OCI-LY1 (cell line): ENCODE data around the gene VSTM4.

Experiments used
- H2AFZ ChIP-seq: fragments of 200-600 bp; sonication (generic), shearing (Covaris generic); 2 replicates; pipeline ENCODE4 v1.6.0; 2014; ENCODE audit warnings: antibody characterized with exemption, mild to moderate bottlenecking, low read length
- H3F3A ChIP-seq: fragments of 200-600 bp; sonication (generic), shearing (Covaris generic); 2 replicates; pipeline ENCODE4 v1.6.0; 2014; ENCODE audit warnings: mild to moderate bottlenecking, antibody characterized with exemption, low read length, moderate library complexity; ENCODE audit not compliant: insufficient read depth
- H3K27ac ChIP-seq: fragments of 200-600 bp; sonication (generic); 2 replicates; pipeline ENCODE4 v1.5.1; 2014; ENCODE audit warnings: low read length, mixed run types, mild to moderate bottlenecking, low read depth; ENCODE audit not compliant: poor library complexity, severe bottlenecking
- H3K27me3 ChIP-seq: fragments of 200-600 bp; sonication (generic); 2 replicates; pipeline ENCODE4 v1.6.0; 2014; ENCODE audit warnings: antibody characterized with exemption, mild to moderate bottlenecking, low read length, moderate library complexity; ENCODE audit not compliant: insufficient read depth
- H3K36me3 ChIP-seq: fragments of 200-600 bp; sonication (generic); 2 replicates; pipeline ENCODE4 v1.6.1; 2014; ENCODE audit warnings: mild to moderate bottlenecking, antibody characterized with exemption, low read length, moderate library complexity, mixed read lengths; ENCODE audit not compliant: insufficient read depth
- H3K4me1 ChIP-seq: fragments of 200-600 bp; sonication (generic); 2 replicates; pipeline ENCODE4 v1.5.1; 2014; ENCODE audit warnings: mild to moderate bottlenecking, low read length, moderate library complexity; ENCODE audit not compliant: insufficient read depth, severe bottlenecking
- H3K4me2 ChIP-seq: fragments of 200-600 bp; sonication (generic), shearing (Covaris generic); 2 replicates; pipeline ENCODE4 v1.6.1; 2014; ENCODE audit warnings: low read length
- H3K4me3 ChIP-seq: fragments of 200-600 bp; sonication (generic); 2 replicates; pipeline ENCODE4 v1.5.1; 2014; ENCODE audit warnings: low read length, low read depth, mild to moderate bottlenecking, mixed read lengths; ENCODE audit not compliant: poor library complexity, severe bottlenecking
- H3K79me2 ChIP-seq: fragments of 200-600 bp; shearing (Covaris generic); 2 replicates; pipeline ENCODE4 v1.6.1; 2016; ENCODE audit warnings: mixed run types, low read length, mixed read lengths; ENCODE audit not compliant: insufficient read depth
- H3K9ac ChIP-seq: fragments of 200-600 bp; sonication (generic), shearing (Covaris generic); 2 replicates; pipeline ENCODE4 v1.6.1; 2014; ENCODE audit warnings: mild to moderate bottlenecking, low read length, mixed read lengths
- H3K9me2 ChIP-seq: fragments of 200-600 bp; sonication (generic), shearing (Covaris generic); 2 replicates; pipeline ENCODE4 v1.6.1; 2014; ENCODE audit warnings: low read depth, mild to moderate bottlenecking, low read length, mixed read lengths
- H3K9me3 ChIP-seq: fragments of 200-600 bp; shearing (Covaris generic); 2 replicates; pipeline ENCODE4 v1.6.1; 2014; ENCODE audit warnings: low read length, mixed read lengths
- H4K20me1 ChIP-seq: fragments of 200-600 bp; sonication (generic), shearing (Covaris generic); 2 replicates; pipeline ENCODE4 v1.6.0; 2016; ENCODE audit warnings: mild to moderate bottlenecking, low read length; ENCODE audit not compliant: insufficient read depth
- CTCF ChIP-seq: fragments of 200-600 bp; sonication (generic), shearing (Covaris generic); IDR thresholded peaks from 2 replicates; pipeline ENCODE4 v1.5.1; 2017; ENCODE audit warnings: mild to moderate bottlenecking, antibody characterized with exemption, low read length, moderate library complexity, mixed read lengths
- EZH2 ChIP-seq: fragments of 200-600 bp; sonication (generic), shearing (Covaris generic); IDR thresholded peaks from 2 replicates; pipeline ENCODE4 v1.8.0; 2017; ENCODE audit warnings: borderline replicate concordance, mixed run types, mild to moderate bottlenecking, antibody characterized with exemption, low read length, moderate library complexity, mixed read lengths

The VSTM4 gene

GRCh38 chr10:49086889-49087288, 28.4 kb downstream of the VSTM4 start:
- Histone ChIP-seq H3K9me2 (no peaks in the 10 kb centered on the region), H3K79me2 (no peaks in the 10 kb centered on the region), H3K27me3 (no peaks in the 10 kb centered on the region; the same call in 1 of the 2 replicates), H3K4me2 (no peak overlapping the region), H3K9me3 (peaks cover 3% of the 10 kb centered on the region; the same call in 1 of the 2 replicates), H2AFZ (no peak overlapping the region), H3K4me3 (no peak overlapping the region), H3K4me1 (no peaks in the 10 kb centered on the region), H3K9ac (no peak overlapping the region), H3F3A (no peaks in the 10 kb centered on the region), H4K20me1 (no peaks in the 10 kb centered on the region), H3K27ac (no peak overlapping the region), H3K36me3 (no peaks in the 10 kb centered on the region)
- TF ChIP-seq CTCF: no peak
- TF ChIP-seq EZH2: no peak

GRCh38 chr10:49083261-49083660, 32.1 kb downstream of the VSTM4 start:
- Histone ChIP-seq H4K20me1 (no peaks in the 10 kb centered on the region), H3K9me3 (peaks cover 3% of the 10 kb centered on the region; the same call in 1 of the 2 replicates), H3K9ac (no peak overlapping the region), H3K79me2 (no peaks in the 10 kb centered on the region), H3K4me3 (no peak overlapping the region), H3K4me1 (no peaks in the 10 kb centered on the region), H3K27ac (no peak overlapping the region), H3K27me3 (no peaks in the 10 kb centered on the region; the same call in 1 of the 2 replicates), H3K9me2 (no peaks in the 10 kb centered on the region), H2AFZ (no peak overlapping the region), H3K4me2 (no peak overlapping the region), H3K36me3 (no peaks in the 10 kb centered on the region), H3F3A (no peaks in the 10 kb centered on the region)
- no peak for TF ChIP-seq EZH2
- no peak for TF ChIP-seq CTCF

- Histone ChIP-seq H3K27ac (no peak overlapping the region), H3K27me3 (no peaks in the 10 kb centered on the region; the same call in 1 of the 2 replicates), H4K20me1 (no peaks in the 10 kb centered on the region), H3K9me3 (peaks cover 3% of the 10 kb centered on the region; the same call in 1 of the 2 replicates), H3K9ac (no peak overlapping the region), H3K79me2 (no peaks in the 10 kb centered on the region), H2AFZ (no peak overlapping the region), H3K4me2 (no peak overlapping the region), H3K4me3 (no peak overlapping the region), H3K9me2 (no peaks in the 10 kb centered on the region), H3F3A (no peaks in the 10 kb centered on the region), H3K36me3 (no peaks in the 10 kb centered on the region), H3K4me1 (no peaks in the 10 kb centered on the region)
- TF ChIP-seq CTCF (no peak), EZH2 (no peak)
Measured at GRCh38 chr10:49082766-49083165, 32.6 kb downstream of the VSTM4 start.
